Measurements from ENCODE around the gene TTC7B.

Gene TTC7B

GRCh38 chr14:90804292-90805083 is 11.7 kb downstream of the TTC7B start:
- DNase-seq, result no peak

GRCh38 chr14:90803249-90803648 is 13.0 kb downstream of the TTC7B start:
- DNase-seq, result no peak

GRCh38 chr14:90799420-90799819 is 16.8 kb downstream of the TTC7B start:
- DNase-seq, result no peak

- no peak for DNase-seq
Observed at GRCh38 chr14:90797919-90798318, 18.3 kb downstream of the TTC7B start.

- no peak for DNase-seq
Observed at GRCh38 chr14:90797451-90797850, 18.8 kb downstream of the TTC7B start.

- no peak for DNase-seq
Observed at GRCh38 chr14:90796329-90796728, 19.9 kb downstream of the TTC7B start.

GRCh38 chr14:90795744-90796143 is 20.5 kb downstream of the TTC7B start:
- no peak for DNase-seq

GRCh38 chr14:90791486-90791885 is 24.7 kb downstream of the TTC7B start:
- DNase-seq, result no peak

- no peak for DNase-seq
Observed at GRCh38 chr14:90788031-90788430, 28.2 kb downstream of the TTC7B start.

GRCh38 chr14:90785876-90786450 is 30.3 kb downstream of the TTC7B start:
- no peak for DNase-seq

GRCh38 chr14:90785471-90785870 is 30.8 kb downstream of the TTC7B start:
- DNase-seq, result no peak

GRCh38 chr14:90784621-90785270 is 31.5 kb downstream of the TTC7B start:
- no peak for DNase-seq

GRCh38 chr14:90783344-90783743 is 32.9 kb downstream of the TTC7B start:
- no peak for DNase-seq

GRCh38 chr14:90782892-90783291 is 33.3 kb downstream of the TTC7B start:
- DNase-seq, result no peak

- DNase-seq, result no peak
Observed at GRCh38 chr14:90781876-90782275, 34.4 kb downstream of the TTC7B start.

- no peak for DNase-seq
Observed at GRCh38 chr14:90781344-90781761, 34.9 kb downstream of the TTC7B start.

GRCh38 chr14:90780519-90780918 is 35.7 kb downstream of the TTC7B start:
- no peak for DNase-seq

- DNase-seq, result no peak
Observed at GRCh38 chr14:90778571-90779255, 37.5 kb downstream of the TTC7B start.

GRCh38 chr14:90777830-90778485 is 38.3 kb downstream of the TTC7B start:
- DNase-seq, result no peak

- no peak for DNase-seq
Observed at GRCh38 chr14:90777358-90777757, 38.9 kb downstream of the TTC7B start.

- DNase-seq, result no peak
Observed at GRCh38 chr14:90775441-90775840, 40.8 kb downstream of the TTC7B start.

- DNase-seq, result no peak
Observed at GRCh38 chr14:90774316-90774715, 41.9 kb downstream of the TTC7B start.

GRCh38 chr14:90773705-90774104 is 42.5 kb downstream of the TTC7B start:
- DNase-seq, result no peak
